B cell (primary cell): Measurements from ENCODE around the gene TNFRSF17. TPM values are rescaled to one million over a fixed set of nuclear protein-coding genes. Genes with fewer than 3 reads are reported as not detected.

Source experiments
- ATAC-seq: fragments of 200-7000 bp; cut with Tn5 transposase; one replicate; pipeline ENCODE4 v1.10.0; 2021; ENCODE audit warnings: low read depth, mild to moderate bottlenecking, moderate number of reproducible peaks, moderate library complexity
- CTCF ChIA-PET: fragments of 350-600 bp; sonication (Branson Sonifier 250); formaldehyde crosslinking; loops from one replicate; lab custom pipeline; 2021; ENCODE audit warnings: antibody characterized with exemption, inconsistent platforms; lab: Charles Lee
- POLR2A ChIA-PET: fragments of 350-600 bp; sonication (Branson Sonifier 250); formaldehyde crosslinking; loops from one replicate; lab custom pipeline; 2021; ENCODE audit warnings: antibody characterized with exemption; lab: Charles Lee
- DNase-seq: peaks from one replicate; pipeline ENCODE4 v3.0.0; 2013
- H2AFZ ChIP-seq: 2 replicates; pipeline ENCODE4 v1.6.1; 2012; ENCODE audit warnings: mild to moderate bottlenecking, low read depth, low read length; ENCODE audit not compliant: insufficient read depth, poor library complexity, severe bottlenecking
- H3K27ac ChIP-seq, 2 donors: 1 replicate in 1 of 2; 2 replicates in 1 of 2; pipeline ENCODE4 v1.5.1; 2012 to 2013; ENCODE audit warnings: low read length in 2 of 2, mild to moderate bottlenecking in 2 of 2, moderate library complexity in 1 of 2
- H3K27me3 ChIP-seq, 4 experiments: fragments of 200-600 bp in 1 of 4; sonication (generic) in 1 of 4; replicated peaks in 1 of 4; 1 replicate in 2 of 4; 2 replicates in 2 of 4; pipeline versions ENCODE4 v1.6.1 to v1.7.0; 2013 to 2016; ENCODE audit warnings: low read length in 3 of 4, mild to moderate bottlenecking in 2 of 4, mixed read lengths in 1 of 4, moderate library complexity in 1 of 4; ENCODE audit not compliant: insufficient read depth in 4 of 4, control insufficient read depth in 3 of 4; ENCODE audit errors: control extremely low read depth in 1 of 4
- H3K36me3 ChIP-seq, 2 experiments: replicated peaks in 1 of 2; 1 replicate in 1 of 2; 2 replicates in 1 of 2; pipeline versions ENCODE4 v1.6.1 to v1.7.1; 2013; ENCODE audit warnings: low read length in 1 of 2; ENCODE audit not compliant: insufficient read depth in 2 of 2, control insufficient read depth in 1 of 2; ENCODE audit errors: control extremely low read depth in 1 of 2, extremely low read depth in 1 of 2
- H3K4me1 ChIP-seq, 2 donors: fragments of 200-600 bp in 1 of 2; sonication (generic) in 1 of 2; 1 replicate in 1 of 2; 2 replicates in 1 of 2; pipeline versions ENCODE4 v1.5.1 to v1.6.1; 2013 to 2017; ENCODE audit warnings: low read length in 2 of 2; ENCODE audit not compliant: control insufficient read depth in 2 of 2, insufficient read depth in 2 of 2
- H3K4me2 ChIP-seq: replicated peaks from 2 replicates; pipeline ENCODE3; 2012; ENCODE audit warnings: mild to moderate bottlenecking, low read depth, low read length; ENCODE audit not compliant: poor library complexity, severe bottlenecking
- H3K4me3 ChIP-seq, 5 experiments: fragments of 200-600 bp in 1 of 5; sonication (generic) in 1 of 5; 1 replicate in 3 of 5; 2 replicates in 2 of 5; pipeline versions ENCODE4 v1.5.1 to v1.7.0; 2011 to 2016; ENCODE audit warnings: low read length in 4 of 5, mild to moderate bottlenecking in 4 of 5, low read depth in 2 of 5, control low read depth in 1 of 5, moderate library complexity in 1 of 5; ENCODE audit not compliant: insufficient read depth in 1 of 5; ENCODE audit errors: control extremely low read depth in 1 of 5, extremely low read depth in 1 of 5
- H3K79me2 ChIP-seq: fragments of 200-600 bp; sonication (generic); one replicate; pipeline ENCODE4 v1.6.0; 2016; ENCODE audit warnings: low read length; ENCODE audit not compliant: control insufficient read depth, insufficient read depth
- H3K9ac ChIP-seq: fragments of 200-600 bp; sonication (generic); 2 replicates; pipeline ENCODE4 v1.6.1; 2017; ENCODE audit warnings: mild to moderate bottlenecking, low read length, moderate library complexity
- H3K9me3 ChIP-seq, 3 donors: one replicate each; pipeline versions ENCODE4 v1.6.1 to v1.7.1; 2013; ENCODE audit warnings: low read length in 2 of 3; ENCODE audit not compliant: control insufficient read depth in 2 of 3, insufficient read depth in 1 of 3; ENCODE audit errors: control extremely low read depth in 1 of 3
- H4K20me1 ChIP-seq: 2 replicates; pipeline ENCODE4 v1.6.0; 2012; ENCODE audit warnings: mild to moderate bottlenecking, low read length; ENCODE audit not compliant: insufficient read depth, control insufficient read depth, poor library complexity, severe bottlenecking
- H3K27ac Mint-ChIP-seq: one replicate; pipeline ENCODE4 v1.8.0; 2021; ENCODE audit warnings: mixed read lengths
- H3K27me3 Mint-ChIP-seq: one replicate; pipeline ENCODE4 v1.8.0; 2021; ENCODE audit warnings: mixed read lengths
- H3K4me1 Mint-ChIP-seq: one replicate; pipeline ENCODE4 v1.8.0; 2021; ENCODE audit warnings: mixed read lengths
- H3K4me3 Mint-ChIP-seq: one replicate; pipeline ENCODE4 v1.8.0; 2021; ENCODE audit warnings: mixed read lengths
- H3K9me3 Mint-ChIP-seq: one replicate; pipeline ENCODE4 v1.8.0; 2022; ENCODE audit warnings: mixed read lengths; ENCODE audit not compliant: insufficient read depth
- EZH2 ChIP-seq: IDR thresholded peaks from 2 replicates; pipeline ENCODE4 v1.6.1; 2012; ENCODE audit warnings: borderline replicate concordance, low read depth, mild to moderate bottlenecking, moderate library complexity, low read length; ENCODE audit not compliant: insufficient read depth, poor library complexity, severe bottlenecking
- WGBS: methylation state at CpG from one replicate; pipeline ENCODE4 v1.1.5; 2013; ENCODE audit warnings: missing lambda C conversion rate; ENCODE audit not compliant: insufficient coverage; 5-methylcytosine and 5-hydroxymethylcytosine counted together
- intact Hi-C: fragments of 100-400 bp; cut with micrococcal nuclease; formaldehyde crosslinking; loops from one replicate; pipeline ENCODE4 v1.10.0; 2022
- polyA plus RNA-seq: library from polyadenylated mRNA; depleted of rRNA; stranded (reverse); fragments of >200 nt; gene quantifications from 2 replicates; pipeline ENCODE4 v1.2.3, GENCODE V29; 2012
- total RNA-seq, 2 donors: library from RNA; stranded (reverse); fragments of 120-200 nt in 1 of 2; gene quantifications; 1 replicate in 1 of 2; 2 replicates in 1 of 2; pipeline versions ENCODE4 v1.2.3 to v1.2.4, GENCODE V29; 2013 to 2022
- TF ChIP-seq, protein P1 (sequence below): fragments of 200-600 bp; IDR thresholded peaks from one replicate; pipeline ENCODE4 v1.8.0; 2022; ENCODE audit warnings: antibody characterized with exemption, mild to moderate bottlenecking

The TNFRSF17 gene
- total and polyA plus RNA-seq, 2 donors (not counting 1 experiment from before 2014, with no cell fraction given) = 4.6 to 16.4 TPM

DNA sequence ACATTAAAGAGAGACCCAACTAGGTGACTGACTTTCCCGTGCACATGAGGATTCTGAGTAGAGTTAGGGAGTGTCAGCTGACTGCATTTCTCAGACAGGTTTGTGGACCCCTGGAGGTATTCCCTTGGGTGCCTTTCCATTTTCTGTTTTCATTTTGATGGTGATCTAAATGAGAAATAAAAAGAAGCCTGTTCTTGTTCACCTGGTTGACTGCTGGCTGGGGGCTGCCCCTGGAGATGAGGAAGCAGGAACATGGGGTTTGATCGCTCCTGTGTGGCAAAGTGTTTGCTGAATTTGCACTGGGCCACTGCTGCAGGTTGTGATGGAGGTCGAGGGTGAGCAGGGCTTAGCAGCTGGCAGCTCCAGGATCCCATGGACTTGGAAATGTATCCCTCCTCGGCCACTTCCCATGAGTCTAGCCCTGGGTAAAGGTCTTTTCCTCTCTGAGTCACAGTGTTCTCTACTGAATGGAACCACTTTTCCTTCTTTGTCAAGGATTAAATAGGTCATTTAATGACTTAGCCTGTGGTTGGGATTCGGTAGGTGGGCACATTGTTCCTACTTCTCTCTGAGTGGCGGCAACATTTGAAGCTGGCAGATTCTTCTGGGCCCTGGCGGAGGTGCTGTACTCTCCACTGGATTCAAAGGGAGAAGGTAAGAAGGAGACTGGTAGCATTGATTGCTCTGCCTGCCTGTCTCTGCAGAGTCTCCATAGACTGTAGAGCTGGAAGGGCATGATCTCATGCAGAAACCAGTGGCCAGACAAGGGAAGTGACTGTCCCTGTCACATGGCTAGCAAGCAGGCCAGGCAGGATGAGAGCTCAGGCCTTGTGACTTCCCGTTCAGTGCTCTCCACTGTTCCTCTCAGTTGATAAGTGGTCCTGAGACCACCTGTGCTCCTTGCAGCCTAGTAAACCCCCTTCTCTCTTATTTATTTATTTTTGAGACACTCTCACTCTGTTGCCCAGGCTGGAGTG is 29.4 kb downstream of the TNFRSF17 start:
- no peak overlapping the region for H3K4me3 ChIP-seq
- intact Hi-C loops = no loop called here
- Mint-ChIP-seq H3K4me3 (peak overlapping the region; percentile 8), H3K27ac (peak overlapping the region; percentile 82), H3K27me3 (no peaks in the 10 kb centered on the region), H3K4me1 (peaks cover 78% of the 10 kb centered on the region), H3K9me3 (no peaks in the 10 kb centered on the region)
- H3K9me3 ChIP-seq = no peaks in the 10 kb centered on the region
- ATAC-seq (peak; percentile 57), DNase-seq (peak; percentile 52)
- peaks cover 53 to 66% of the 10 kb centered on the region in 2 donors for H3K4me1 ChIP-seq
- ChIA-PET POLR2A (interaction anchor here (1.2 kb wide), 1 partner anchor 17 kb away, joined by 4 read pairs; no protein-coding TSS in a partner anchor), CTCF (interaction anchor here (0.7 to 1.9 kb wide), 3 partner anchors 30 to 74 kb away, joined by 3 to 12 read pairs (median 3); partner anchors contain the start of gene TNFRSF17)
- peaks cover 98% of the 10 kb centered on the region for H3K79me2 ChIP-seq
- peaks cover 1 to 17% of the 10 kb centered on the region in 2 experiments for H3K36me3 ChIP-seq
- TF ChIP-seq EZH2 = no peak
- TF ChIP-seq, protein P1, sequence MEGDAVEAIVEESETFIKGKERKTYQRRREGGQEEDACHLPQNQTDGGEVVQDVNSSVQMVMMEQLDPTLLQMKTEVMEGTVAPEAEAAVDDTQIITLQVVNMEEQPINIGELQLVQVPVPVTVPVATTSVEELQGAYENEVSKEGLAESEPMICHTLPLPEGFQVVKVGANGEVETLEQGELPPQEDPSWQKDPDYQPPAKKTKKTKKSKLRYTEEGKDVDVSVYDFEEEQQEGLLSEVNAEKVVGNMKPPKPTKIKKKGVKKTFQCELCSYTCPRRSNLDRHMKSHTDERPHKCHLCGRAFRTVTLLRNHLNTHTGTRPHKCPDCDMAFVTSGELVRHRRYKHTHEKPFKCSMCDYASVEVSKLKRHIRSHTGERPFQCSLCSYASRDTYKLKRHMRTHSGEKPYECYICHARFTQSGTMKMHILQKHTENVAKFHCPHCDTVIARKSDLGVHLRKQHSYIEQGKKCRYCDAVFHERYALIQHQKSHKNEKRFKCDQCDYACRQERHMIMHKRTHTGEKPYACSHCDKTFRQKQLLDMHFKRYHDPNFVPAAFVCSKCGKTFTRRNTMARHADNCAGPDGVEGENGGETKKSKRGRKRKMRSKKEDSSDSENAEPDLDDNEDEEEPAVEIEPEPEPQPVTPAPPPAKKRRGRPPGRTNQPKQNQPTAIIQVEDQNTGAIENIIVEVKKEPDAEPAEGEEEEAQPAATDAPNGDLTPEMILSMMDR = no peak
- H3K27ac ChIP-seq = peak overlapping the region; percentile 27 to 56
- H3K4me2 ChIP-seq = peak overlapping the region; percentile 39
- H3K27me3 ChIP-seq = no peaks in the 10 kb centered on the region
- peaks cover 77% of the 10 kb centered on the region for H4K20me1 ChIP-seq
- no peak overlapping the region for H2AFZ ChIP-seq
- no peak overlapping the region for H3K9ac ChIP-seq
- 52% methylated on average over 7 of the region's 8 CpGs for WGBS
